ENCODE results near the gene SPHK1.

GRCh38 chr17:76426853-76427252 lies 42.4 kb downstream of the SPHK1 start:
- TF ChIP-seq CTCF (IDR thresholded peaks at IDR 0.05) (no peak), POLR2A (IDR thresholded peaks at IDR 0.05) (no peak)

Data from body of pancreas (tissue), 4 donors.